ENCODE data around the gene EIPR1.

EIPR1 gene

DNA sequence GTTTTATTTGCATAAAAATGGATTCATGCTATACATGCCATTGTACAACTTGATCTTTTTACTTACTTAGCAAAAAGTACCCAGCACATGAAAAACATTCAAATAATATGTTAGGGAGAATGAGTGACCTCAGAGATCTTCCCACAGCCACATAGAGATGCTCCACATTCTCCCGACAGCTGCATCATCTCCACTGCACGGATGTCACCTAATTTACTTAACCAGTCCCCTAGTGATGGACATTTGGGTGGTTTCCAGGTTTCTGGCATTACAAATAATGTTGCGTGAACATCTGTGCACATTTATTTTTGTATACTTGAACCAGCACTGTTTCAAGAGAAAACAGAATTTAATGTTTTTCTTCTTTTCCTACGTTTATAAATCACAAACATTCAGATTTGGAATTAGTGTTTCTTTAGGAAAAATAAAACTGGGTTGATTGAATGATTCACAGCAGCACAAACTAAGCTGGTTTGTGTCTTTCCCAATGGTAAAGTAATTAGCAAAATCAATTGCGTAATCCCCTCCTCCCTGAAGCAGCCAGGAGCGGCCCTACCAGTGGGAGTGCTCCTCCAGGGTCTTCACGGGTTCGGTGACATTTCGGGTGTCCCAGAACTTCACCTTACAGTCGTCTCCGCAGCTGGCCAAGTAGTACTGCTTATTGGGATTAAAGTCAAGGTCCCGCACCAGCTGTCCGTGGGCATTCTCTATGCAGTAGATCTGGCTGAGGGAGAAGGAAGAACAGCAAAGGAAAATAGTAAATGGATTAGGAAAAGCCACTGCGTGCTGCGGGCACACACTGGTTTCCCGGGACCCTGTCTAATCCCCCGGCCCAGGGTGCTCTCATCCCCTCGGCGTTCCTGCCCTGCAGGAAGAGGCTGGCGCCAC is 183.9 kb downstream of the EIPR1 start:
- TF ChIP-seq SUZ12 (IDR thresholded peaks at IDR 0.05; ENCODE audit: extremely low read depth, insufficient read depth, insufficient read length) = no peak
- Histone ChIP-seq H3K9me3 (ENCODE audit: insufficient read depth, low read length) (no peaks in the 10 kb centered on the region), H3K27me3 (ENCODE audit: insufficient read depth, insufficient read length) (no peaks in the 10 kb centered on the region), H3K9ac (ENCODE audit: insufficient read length, low read depth) (no peak overlapping the region), H3K36me3 (ENCODE audit: insufficient read depth, insufficient read length, low read length) (peaks cover 57% of the 10 kb centered on the region), H3K4me1 (ENCODE audit: insufficient read depth, insufficient read length) (peaks cover 6% of the 10 kb centered on the region), H3K4me3 (ENCODE audit: insufficient read length, low read depth) (no peak overlapping the region)
- no peak for DNase-seq (ENCODE audit: low read depth, low spot score)

- H3K9me3 ChIP-seq (ENCODE audit: insufficient read depth, low read length) = no peaks in the 10 kb centered on the region
- H3K9ac ChIP-seq (ENCODE audit: insufficient read length, low read depth) = no peak overlapping the region
Observed at GRCh38 chr2:3192920-3193319, 184.7 kb downstream of the EIPR1 start.

GRCh38 chr2:3192281-3192818 is 185.3 kb downstream of the EIPR1 start:
- peaks cover 57% of the 10 kb centered on the region for H3K36me3 ChIP-seq (ENCODE audit: insufficient read depth, insufficient read length, low read length)

More at GRCh38 chr2:3192920-3193319, 184.7 kb downstream of the EIPR1 start:
- TF ChIP-seq YY1 (IDR thresholded peaks at IDR 0.05; ENCODE audit: insufficient read depth, insufficient read length) (no peak), ZNF274 (IDR thresholded peaks at IDR 0.05; ENCODE audit: low read depth, low read length) (no peak), SUZ12 (IDR thresholded peaks at IDR 0.05; ENCODE audit: extremely low read depth, insufficient read depth, insufficient read length) (no peak)
- DNase-seq (ENCODE audit: low read depth, low spot score) = no peak
- peaks cover 57% of the 10 kb centered on the region for H3K36me3 ChIP-seq (ENCODE audit: insufficient read depth, insufficient read length, low read length)
- H3K27me3 ChIP-seq (ENCODE audit: insufficient read depth, insufficient read length) = no peaks in the 10 kb centered on the region
- H3K4me1 ChIP-seq (ENCODE audit: insufficient read depth, insufficient read length) = peaks cover 5% of the 10 kb centered on the region
- H3K4me3 ChIP-seq (ENCODE audit: insufficient read length, low read depth) = no peak overlapping the region

DNA sequence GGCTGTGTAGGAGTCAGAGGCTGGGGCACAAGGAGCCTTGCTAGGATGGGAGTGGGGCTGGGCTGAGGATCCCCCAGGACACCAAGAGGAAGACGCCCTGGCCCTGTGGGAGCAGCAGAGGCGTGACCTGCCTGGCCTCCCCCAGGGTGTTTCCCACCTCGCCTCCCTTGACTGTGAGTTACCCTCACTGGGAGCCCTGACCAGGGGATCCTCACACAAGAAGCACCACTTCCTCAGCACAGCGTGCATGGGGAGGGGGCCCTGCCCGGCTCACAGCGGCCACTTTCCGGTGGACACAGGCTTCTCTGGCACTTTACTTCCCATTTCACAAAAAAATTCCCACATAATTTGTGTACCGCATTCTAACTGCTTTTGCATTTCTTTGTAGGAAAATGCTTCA is 187.7 kb downstream of the EIPR1 start:
- no peak for TF ChIP-seq ZNF274 (IDR thresholded peaks at IDR 0.05; ENCODE audit: low read depth, low read length)
- TF ChIP-seq SUZ12 (IDR thresholded peaks at IDR 0.05; ENCODE audit: extremely low read depth, insufficient read depth, insufficient read length) = no peak
- no peak for TF ChIP-seq YY1 (IDR thresholded peaks at IDR 0.05; ENCODE audit: insufficient read depth, insufficient read length)
- Histone ChIP-seq H3K9me3 (ENCODE audit: insufficient read depth, low read length) (no peaks in the 10 kb centered on the region), H3K4me3 (ENCODE audit: insufficient read length, low read depth) (no peak overlapping the region), H3K9ac (ENCODE audit: insufficient read length, low read depth) (no peak overlapping the region), H3K27me3 (ENCODE audit: insufficient read depth, insufficient read length) (no peaks in the 10 kb centered on the region), H3K4me1 (ENCODE audit: insufficient read depth, insufficient read length) (no peaks in the 10 kb centered on the region), H3K36me3 (ENCODE audit: insufficient read depth, insufficient read length, low read length) (peaks cover 50% of the 10 kb centered on the region)
- DNase-seq (ENCODE audit: low read depth, low spot score) = no peak

More at GRCh38 chr2:3192281-3192818, 185.3 kb downstream of the EIPR1 start:
- no peak for DNase-seq (ENCODE audit: low read depth, low spot score)
- TF ChIP-seq YY1 (IDR thresholded peaks at IDR 0.05; ENCODE audit: insufficient read depth, insufficient read length) (no peak), SUZ12 (IDR thresholded peaks at IDR 0.05; ENCODE audit: extremely low read depth, insufficient read depth, insufficient read length) (no peak), ZNF274 (IDR thresholded peaks at IDR 0.05; ENCODE audit: low read depth, low read length) (no peak)
- Histone ChIP-seq H3K9ac (ENCODE audit: insufficient read length, low read depth) (no peak overlapping the region), H3K4me1 (ENCODE audit: insufficient read depth, insufficient read length) (peaks cover under 1% of the 10 kb centered on the region), H3K9me3 (ENCODE audit: insufficient read depth, low read length) (no peaks in the 10 kb centered on the region), H3K27me3 (ENCODE audit: insufficient read depth, insufficient read length) (no peaks in the 10 kb centered on the region), H3K4me3 (ENCODE audit: insufficient read length, low read depth) (no peak overlapping the region)

GRCh38 chr2:3189076-3189591 is 188.5 kb downstream of the EIPR1 start:
- no peak for TF ChIP-seq SUZ12 (IDR thresholded peaks at IDR 0.05; ENCODE audit: extremely low read depth, insufficient read depth, insufficient read length)
- TF ChIP-seq YY1 (IDR thresholded peaks at IDR 0.05; ENCODE audit: insufficient read depth, insufficient read length) = no peak
- no peak for TF ChIP-seq ZNF274 (IDR thresholded peaks at IDR 0.05; ENCODE audit: low read depth, low read length)
- no peaks in the 10 kb centered on the region for H3K4me1 ChIP-seq (ENCODE audit: insufficient read depth, insufficient read length)
- no peak overlapping the region for H3K9ac ChIP-seq (ENCODE audit: insufficient read length, low read depth)
- no peaks in the 10 kb centered on the region for H3K27me3 ChIP-seq (ENCODE audit: insufficient read depth, insufficient read length)
- H3K4me3 ChIP-seq (ENCODE audit: insufficient read length, low read depth) = no peak overlapping the region
- DNase-seq (ENCODE audit: low read depth, low spot score) = no peak
- peaks cover 47% of the 10 kb centered on the region for H3K36me3 ChIP-seq (ENCODE audit: insufficient read depth, insufficient read length, low read length)
- H3K9me3 ChIP-seq (ENCODE audit: insufficient read depth, low read length) = no peaks in the 10 kb centered on the region

GRCh38 chr2:3188405-3188946 is 189.1 kb downstream of the EIPR1 start:
- peaks cover 46% of the 10 kb centered on the region for H3K36me3 ChIP-seq (ENCODE audit: insufficient read depth, insufficient read length, low read length)
- no peaks in the 10 kb centered on the region for H3K4me1 ChIP-seq (ENCODE audit: insufficient read depth, insufficient read length)
- no peaks in the 10 kb centered on the region for H3K9me3 ChIP-seq (ENCODE audit: insufficient read depth, low read length)
- TF ChIP-seq ZNF274 (IDR thresholded peaks at IDR 0.05; ENCODE audit: low read depth, low read length) (no peak), SUZ12 (IDR thresholded peaks at IDR 0.05; ENCODE audit: extremely low read depth, insufficient read depth, insufficient read length) (no peak), YY1 (IDR thresholded peaks at IDR 0.05; ENCODE audit: insufficient read depth, insufficient read length) (no peak)
- H3K27me3 ChIP-seq (ENCODE audit: insufficient read depth, insufficient read length) = no peaks in the 10 kb centered on the region
- DNase-seq (ENCODE audit: low read depth, low spot score) = no peak
- H3K4me3 ChIP-seq (ENCODE audit: insufficient read length, low read depth) = no peak overlapping the region
- no peak overlapping the region for H3K9ac ChIP-seq (ENCODE audit: insufficient read length, low read depth)

GRCh38 chr2:3187467-3187866 is 190.2 kb downstream of the EIPR1 start:
- no peaks in the 10 kb centered on the region for H3K9me3 ChIP-seq (ENCODE audit: insufficient read depth, low read length)
- no peak overlapping the region for H3K9ac ChIP-seq (ENCODE audit: insufficient read length, low read depth)
- no peak overlapping the region for H3K4me3 ChIP-seq (ENCODE audit: insufficient read length, low read depth)
- no peaks in the 10 kb centered on the region for H3K4me1 ChIP-seq (ENCODE audit: insufficient read depth, insufficient read length)
- peaks cover 36% of the 10 kb centered on the region for H3K36me3 ChIP-seq (ENCODE audit: insufficient read depth, insufficient read length, low read length)
- no peaks in the 10 kb centered on the region for H3K27me3 ChIP-seq (ENCODE audit: insufficient read depth, insufficient read length)
- DNase-seq (ENCODE audit: low read depth, low spot score) = no peak
- no peak for TF ChIP-seq SUZ12 (IDR thresholded peaks at IDR 0.05; ENCODE audit: extremely low read depth, insufficient read depth, insufficient read length)
- no peak for TF ChIP-seq ZNF274 (IDR thresholded peaks at IDR 0.05; ENCODE audit: low read depth, low read length)
- TF ChIP-seq YY1 (IDR thresholded peaks at IDR 0.05; ENCODE audit: insufficient read depth, insufficient read length) = no peak
